HG02970 (cell line): ENCODE measurements around the gene RALGAPA2.

Experiments used
- ATAC-seq: cut with Tn5 transposase; IDR thresholded peaks from one replicate; pipeline ENCODE4 v1.9.1; 2021; ENCODE audit warnings: mild to moderate bottlenecking, moderate library complexity, moderate number of reproducible peaks; ENCODE audit not compliant: unreplicated experiment, low FRiP score

RALGAPA2 gene

GRCh38 chr20:20447196-20447595 is 265.2 kb downstream of the RALGAPA2 start:
- ATAC-seq = no peak

- ATAC-seq = no peak
Measured at GRCh38 chr20:20446425-20447015, 265.9 kb downstream of the RALGAPA2 start.

GRCh38 chr20:20446001-20446400 is 266.4 kb downstream of the RALGAPA2 start:
- ATAC-seq = no peak

- ATAC-seq = no peak
Measured at GRCh38 chr20:20443504-20443903, 268.9 kb downstream of the RALGAPA2 start.

- no peak for ATAC-seq
Measured at GRCh38 chr20:20442466-20442865, 270.0 kb downstream of the RALGAPA2 start.

GRCh38 chr20:20440886-20441658 is 271.4 kb downstream of the RALGAPA2 start:
- ATAC-seq = no peak

GRCh38 chr20:20440481-20440880 is 272.0 kb downstream of the RALGAPA2 start:
- ATAC-seq = no peak

- ATAC-seq = no peak
Measured at GRCh38 chr20:20439602-20440190, 272.7 kb downstream of the RALGAPA2 start.

- ATAC-seq = no peak
Measured at GRCh38 chr20:20437314-20437713, 275.1 kb downstream of the RALGAPA2 start.

GRCh38 chr20:20436689-20437088 is 275.8 kb downstream of the RALGAPA2 start:
- no peak for ATAC-seq

GRCh38 chr20:20435453-20435852 is 277.0 kb downstream of the RALGAPA2 start:
- ATAC-seq = no peak

- no peak for ATAC-seq
Measured at GRCh38 chr20:20432618-20433286, 279.7 kb downstream of the RALGAPA2 start.

GRCh38 chr20:20430066-20430465 is 282.4 kb downstream of the RALGAPA2 start:
- no peak for ATAC-seq

- no peak for ATAC-seq
Measured at GRCh38 chr20:20428067-20428466, 284.4 kb downstream of the RALGAPA2 start.

- ATAC-seq = no peak
Measured at GRCh38 chr20:20427227-20427864, 285.1 kb downstream of the RALGAPA2 start.

GRCh38 chr20:20426655-20426907 is 285.9 kb downstream of the RALGAPA2 start:
- no peak for ATAC-seq

GRCh38 chr20:20425823-20426654 is 286.4 kb downstream of the RALGAPA2 start:
- no peak for ATAC-seq

GRCh38 chr20:20423117-20423516 is 289.3 kb downstream of the RALGAPA2 start:
- no peak for ATAC-seq

GRCh38 chr20:20417876-20418676 is 294.4 kb downstream of the RALGAPA2 start:
- ATAC-seq = no peak
